ENCODE results near the gene AGPAT2. TPM values are rescaled to one million over a fixed set of nuclear protein-coding genes. Genes with fewer than 3 reads are reported as not detected.
A peak's percentile ranks its signal among the peaks of the same experiment; 100 is the strongest.

Gene AGPAT2
- total RNA-seq, 6 donors from 2014 or later: 70.2 to 242 (median 140) TPM

GRCh38 chr9:136671646-136672430 lies 15.4 kb downstream of the AGPAT2 start:
- Histone ChIP-seq H3K36me3 (peaks cover 0 to 90% (median 44%) of the 10 kb centered on the region in 4 donors), H3K27ac (peak overlapping the region; percentile 44 to 91 (median 84)), H3K9me3 (no peaks in the 10 kb centered on the region), H3K27me3 (peaks cover 0 to 1% (median 0%) of the 10 kb centered on the region in 4 donors), H3K4me1 (peaks cover 12 to 67% (median 32%) of the 10 kb centered on the region in 4 donors), H3K4me3 (peak overlapping the region in 3 of 4 donors; percentile 10 to 64 (median 59))
- 51 to 100% methylated on average over 3 to 27 of the region's 27 CpGs for WGBS, 2 donors
- TF ChIP-seq, protein P1, sequence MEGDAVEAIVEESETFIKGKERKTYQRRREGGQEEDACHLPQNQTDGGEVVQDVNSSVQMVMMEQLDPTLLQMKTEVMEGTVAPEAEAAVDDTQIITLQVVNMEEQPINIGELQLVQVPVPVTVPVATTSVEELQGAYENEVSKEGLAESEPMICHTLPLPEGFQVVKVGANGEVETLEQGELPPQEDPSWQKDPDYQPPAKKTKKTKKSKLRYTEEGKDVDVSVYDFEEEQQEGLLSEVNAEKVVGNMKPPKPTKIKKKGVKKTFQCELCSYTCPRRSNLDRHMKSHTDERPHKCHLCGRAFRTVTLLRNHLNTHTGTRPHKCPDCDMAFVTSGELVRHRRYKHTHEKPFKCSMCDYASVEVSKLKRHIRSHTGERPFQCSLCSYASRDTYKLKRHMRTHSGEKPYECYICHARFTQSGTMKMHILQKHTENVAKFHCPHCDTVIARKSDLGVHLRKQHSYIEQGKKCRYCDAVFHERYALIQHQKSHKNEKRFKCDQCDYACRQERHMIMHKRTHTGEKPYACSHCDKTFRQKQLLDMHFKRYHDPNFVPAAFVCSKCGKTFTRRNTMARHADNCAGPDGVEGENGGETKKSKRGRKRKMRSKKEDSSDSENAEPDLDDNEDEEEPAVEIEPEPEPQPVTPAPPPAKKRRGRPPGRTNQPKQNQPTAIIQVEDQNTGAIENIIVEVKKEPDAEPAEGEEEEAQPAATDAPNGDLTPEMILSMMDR (IDR thresholded peaks at IDR 0.05): peak; percentile 66 to 83 (median 78)
- TF ChIP-seq EP300 (IDR thresholded peaks at IDR 0.05) (no peak), POLR2A (IDR thresholded peaks at IDR 0.05) (peak in 1 of 4 donors; percentile 22), POLR2AphosphoS5 (IDR thresholded peaks at IDR 0.05) (peak in 1 of 2 donors; percentile 6)
- DNase-seq (peak in 1 of 2 donors; percentile 89), ATAC-seq (ENCODE audit: low FRiP score in 2 of 2) (peak in 1 of 2 donors; percentile 31)

DNA sequence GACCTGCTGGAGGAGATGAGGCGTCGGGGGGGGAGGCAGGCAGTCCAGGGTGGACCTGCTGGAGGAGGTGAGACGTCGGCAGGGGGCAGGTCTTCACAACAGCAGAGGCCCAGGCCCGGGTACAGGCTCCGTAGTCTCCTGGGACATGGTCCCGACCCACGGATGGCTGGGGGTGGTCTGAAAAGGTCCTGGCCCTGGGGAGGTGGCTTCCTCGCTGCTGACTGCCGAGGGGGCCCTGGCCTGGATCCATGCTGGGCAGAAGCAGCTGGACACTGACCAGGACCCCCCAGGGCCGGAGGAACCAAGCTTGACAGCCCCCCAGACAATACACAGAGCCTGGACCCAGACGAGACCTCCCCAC lies 16.0 kb downstream of the AGPAT2 start:
- ATAC-seq (ENCODE audit: low FRiP score in 2 of 2) (no peak), DNase-seq (peak in 1 of 2 donors; percentile 51)
- H3K27ac ChIP-seq: peak overlapping the region; percentile 44 to 91 (median 84)
- H3K4me3 ChIP-seq: peak overlapping the region in 3 of 4 donors; percentile 10 to 64 (median 59)
- no peaks in the 10 kb centered on the region for H3K9me3 ChIP-seq
- peaks cover 15 to 67% (median 34%) of the 10 kb centered on the region in 4 donors for H3K4me1 ChIP-seq
- 31 to 34% methylated on average over 6 to 10 of the region's 12 CpGs for WGBS, 2 donors
- no peak for TF ChIP-seq POLR2AphosphoS5 (IDR thresholded peaks at IDR 0.05)
- no peak for TF ChIP-seq POLR2A (IDR thresholded peaks at IDR 0.05)
- H3K27me3 ChIP-seq: peaks cover 0 to 5% (median 1%) of the 10 kb centered on the region in 4 donors
- H3K36me3 ChIP-seq: peaks cover 0 to 90% (median 40%) of the 10 kb centered on the region in 4 donors

DNA sequence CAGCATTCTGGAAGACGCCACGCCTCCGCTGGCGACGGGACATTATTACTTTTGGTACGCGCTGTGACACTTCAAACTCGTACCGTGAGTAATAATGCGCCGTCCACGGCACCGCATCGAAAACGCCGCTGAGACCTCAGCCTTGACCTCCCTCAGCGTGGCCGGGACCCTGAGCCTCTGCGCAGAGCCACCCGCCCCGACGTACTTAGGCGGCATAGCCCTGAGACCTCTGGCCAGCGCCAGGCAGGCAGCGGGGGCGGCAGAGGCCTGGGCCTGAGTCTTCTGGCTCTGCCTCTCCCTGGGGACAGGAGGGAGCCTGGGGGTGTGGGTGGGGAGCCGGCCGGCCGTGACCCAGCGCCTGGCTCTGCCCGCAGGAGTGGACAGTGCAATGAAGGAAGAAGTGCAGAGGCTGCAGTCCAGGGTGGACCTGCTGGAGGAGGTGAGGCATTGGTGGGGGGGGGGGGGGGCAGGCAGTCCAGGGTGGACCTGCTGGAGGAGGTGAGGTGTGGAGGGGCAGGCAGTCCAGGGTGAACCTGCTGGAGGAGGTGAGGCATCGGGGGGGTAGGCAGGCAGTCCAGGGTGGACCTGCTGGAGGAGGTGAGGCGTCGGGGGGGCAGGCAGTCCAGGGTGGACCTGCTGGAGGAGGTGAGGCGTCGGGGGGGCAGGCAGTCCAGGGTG lies 16.5 kb downstream of the AGPAT2 start:
- ATAC-seq (ENCODE audit: low FRiP score in 2 of 2): no peak
- DNase-seq: peak in 1 of 2 donors; percentile 83
- Histone ChIP-seq H3K36me3 (peaks cover 0 to 87% (median 38%) of the 10 kb centered on the region in 4 donors), H3K9me3 (no peaks in the 10 kb centered on the region), H3K27ac (peak overlapping the region; percentile 81 to 91 (median 84)), H3K4me1 (peaks cover 16 to 66% (median 33%) of the 10 kb centered on the region in 4 donors), H3K27me3 (peaks cover 0 to 8% (median 3%) of the 10 kb centered on the region in 4 donors), H3K4me3 (peak overlapping the region; percentile 14 to 64 (median 56))
- TF ChIP-seq POLR2A (IDR thresholded peaks at IDR 0.05): no peak
- peak in 1 of 2 donors; percentile 37 for TF ChIP-seq POLR2AphosphoS5 (IDR thresholded peaks at IDR 0.05)
- no peak for TF ChIP-seq EP300 (IDR thresholded peaks at IDR 0.05)
- 54 to 71% methylated on average over 20 to 36 of the region's 36 CpGs for WGBS, 2 donors

GRCh38 chr9:136669791-136670464 lies 17.3 kb downstream of the AGPAT2 start:
- Histone ChIP-seq H3K27me3 (peaks cover 0 to 11% (median 6%) of the 10 kb centered on the region in 4 donors), H3K27ac (peak overlapping the region; percentile 81 to 91 (median 84)), H3K36me3 (peaks cover 0 to 89% (median 40%) of the 10 kb centered on the region in 4 donors), H3K9me3 (no peaks in the 10 kb centered on the region), H3K4me1 (peaks cover 17 to 64% (median 36%) of the 10 kb centered on the region in 4 donors), H3K4me3 (peak overlapping the region; percentile 30 to 64 (median 56))
- WGBS, 2 donors: 28 to 63% methylated on average over 3 to 20 of the region's 23 CpGs
- TF ChIP-seq EP300 (IDR thresholded peaks at IDR 0.05) (no peak), POLR2AphosphoS5 (IDR thresholded peaks at IDR 0.05) (peak in 1 of 2 donors; percentile 37), POLR2A (IDR thresholded peaks at IDR 0.05) (peak in 1 of 4 donors; percentile 23)
- TF ChIP-seq, protein P1 (IDR thresholded peaks at IDR 0.05): no peak
- ATAC-seq (ENCODE audit: low FRiP score in 2 of 2) (no peak), DNase-seq (peak in 1 of 2 donors; percentile 79)

DNA sequence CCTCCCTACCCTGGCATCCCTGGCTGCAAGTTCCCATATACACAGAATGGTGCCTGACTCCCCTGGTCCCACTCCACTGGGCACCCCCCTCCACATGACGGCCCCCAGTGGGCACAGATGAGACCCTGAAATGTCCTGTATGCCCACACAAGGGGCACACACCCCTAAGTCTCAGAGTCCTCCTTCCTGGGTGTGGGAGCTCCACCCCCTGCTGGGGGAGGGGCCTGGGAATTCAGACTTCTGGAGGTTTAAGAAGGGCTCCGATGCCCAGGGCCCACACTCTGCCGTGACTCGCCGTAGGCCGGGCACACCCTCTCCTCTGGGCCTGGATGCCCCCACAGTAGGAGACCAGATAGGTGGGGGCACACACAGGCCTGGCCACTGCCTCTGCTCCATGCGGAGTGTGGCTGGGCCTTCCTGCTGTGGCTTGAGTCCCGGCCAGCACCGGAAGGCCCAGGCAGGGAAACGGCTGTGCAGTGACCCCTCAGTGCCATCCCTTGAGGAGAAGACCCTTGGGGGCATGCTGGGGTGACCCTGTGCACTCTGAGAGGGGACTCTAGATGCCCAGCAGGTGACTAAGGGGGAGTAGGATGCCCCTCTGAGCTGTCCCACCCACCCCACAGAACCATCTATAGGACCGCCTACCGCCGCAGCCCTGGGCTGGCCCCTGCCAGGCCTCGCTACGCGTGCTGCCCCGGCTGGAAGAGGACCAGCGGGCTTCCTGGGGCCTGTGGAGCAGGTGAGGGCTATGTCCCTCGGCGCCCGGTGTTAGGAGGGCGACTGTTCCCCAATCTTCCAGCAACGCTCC lies 18.1 kb downstream of the AGPAT2 start:
- Histone ChIP-seq H3K4me3 (peak overlapping the region; percentile 30 to 64 (median 56)), H3K36me3 (peaks cover 0 to 90% (median 44%) of the 10 kb centered on the region in 4 donors), H3K9me3 (no peaks in the 10 kb centered on the region), H3K4me1 (peaks cover 14 to 56% (median 31%) of the 10 kb centered on the region in 4 donors), H3K27ac (peak overlapping the region; percentile 81 to 91 (median 84)), H3K27me3 (peaks cover 0 to 14% (median 6%) of the 10 kb centered on the region in 4 donors)
- ATAC-seq (ENCODE audit: low FRiP score in 2 of 2) (no peak), DNase-seq (peak in 1 of 2 donors; percentile 65)
- TF ChIP-seq EP300 (IDR thresholded peaks at IDR 0.05) (no peak), POLR2AphosphoS5 (IDR thresholded peaks at IDR 0.05) (peak in 1 of 2 donors; percentile 26), POLR2A (IDR thresholded peaks at IDR 0.05) (peak in 2 of 4 donors; percentile 25 to 57)
- TF ChIP-seq, protein P1 (IDR thresholded peaks at IDR 0.05): no peak
- 48 to 68% methylated on average over 13 to 18 of the region's 23 CpGs for WGBS, 2 donors
